K562 (cell line): ENCODE data around the gene GABPB2. TPM values are rescaled to one million over a fixed set of nuclear protein-coding genes. Genes with fewer than 3 reads are reported as not detected.

ENCODE experiments used
- ATAC-seq: fragments of 200-7000 bp; cut with Tn5 transposase; 3 replicates; pipeline ENCODE4 v1.9.1; 2020; ENCODE audit warnings: moderate library complexity
- BruUV-seq: library from RNA; stranded (reverse); fragments of 400-500 nt; replicated peaks from 2 replicates; lab custom pipeline; 2021; lab: Mats Ljungman, UMichigan
- CTCF ChIA-PET: fragments of 300-600 bp; formaldehyde crosslinking; extraction: SDS; loops from one replicate; lab custom pipeline; 2021; ENCODE audit warnings: low intra/inter-chr PET ratio; lab: Yijun Ruan, JAX
- POLR2A ChIA-PET: fragments of 300-600, 350-650 bp; sonication (Branson Sonifier 250); formaldehyde crosslinking; extraction: SDS; loops from one replicate; lab custom pipeline; 2021; ENCODE audit warnings: antibody characterized with exemption, inconsistent platforms; lab: Yijun Ruan, JAX
- DNase-seq, 4 experiments: peaks; one replicate each; pipeline versions ENCODE4 v3.0.0 to v3.0.0-alpha.2; 2011 to 2018; ENCODE audit warnings: low spot score in 3 of 4, mixed read lengths in 3 of 4; ENCODE audit errors: extremely low read depth in 1 of 4
- FAIRE-seq: peaks from 2 replicates; lab custom pipeline; 2011; peaks lifted over from hg19 to GRCh38; lab: Jason Lieb, UNC
- H2AFZ ChIP-seq: 2 replicates; pipeline ENCODE4 v1.6.0; 2011; ENCODE audit warnings: low read depth, low read length, control low read depth, inconsistent platforms
- H3K27ac ChIP-seq: fragments of 200-600 bp; 3 replicates; pipeline ENCODE4 v1.8.0; 2011; ENCODE audit warnings: low read depth, mild to moderate bottlenecking, control low read depth, inconsistent platforms, low read length, moderate library complexity, mixed read lengths; ENCODE audit errors: extremely low read depth
- H3K27me3 ChIP-seq, 2 experiments: fragments of 300-600 bp in 1 of 2; 2 replicates in 1 of 2; 3 replicates in 1 of 2; pipeline versions ENCODE4 v1.6.0 to v1.8.0; 2011; ENCODE audit warnings: inconsistent platforms in 2 of 2, low read length in 2 of 2, mild to moderate bottlenecking in 1 of 2, mixed read lengths in 1 of 2, moderate library complexity in 1 of 2; ENCODE audit not compliant: control insufficient read depth in 2 of 2, insufficient read depth in 2 of 2
- H3K36me3 ChIP-seq: fragments of 300-600 bp; 3 replicates; pipeline ENCODE4 v1.8.0; 2011; ENCODE audit warnings: mild to moderate bottlenecking, low read length, inconsistent platforms; ENCODE audit not compliant: control insufficient read depth, insufficient read depth
- H3K4me1 ChIP-seq, 2 experiments: fragments of 200-600 bp in 1 of 2; replicated peaks in 1 of 2; 2 replicates in 1 of 2; 3 replicates in 1 of 2; pipeline versions ENCODE4 v1.5.1 to v1.8.0; 2011; ENCODE audit warnings: inconsistent platforms in 2 of 2, low read length in 2 of 2, mild to moderate bottlenecking in 1 of 2, mixed read lengths in 1 of 2, moderate library complexity in 1 of 2; ENCODE audit not compliant: control insufficient read depth in 2 of 2, insufficient read depth in 2 of 2
- H3K4me2 ChIP-seq: 2 replicates; pipeline ENCODE4 v1.6.1; 2011; ENCODE audit warnings: low read length, control low read depth, inconsistent platforms, mixed read lengths; ENCODE audit not compliant: insufficient read depth
- H3K4me3 ChIP-seq: fragments of 200-600 bp; sonication (generic), shearing (Covaris generic); 2 replicates; pipeline ENCODE4 v1.5.1; 2016; ENCODE audit warnings: control low read depth, inconsistent platforms
- H3K79me2 ChIP-seq: fragments of 200-600 bp; 3 replicates; pipeline ENCODE4 v1.8.0; 2011; ENCODE audit warnings: low read length, inconsistent platforms; ENCODE audit not compliant: control insufficient read depth, insufficient read depth
- H3K9ac ChIP-seq, 2 experiments: 2 replicates each; pipeline versions ENCODE4 v1.6.0 to v1.6.1; 2011; ENCODE audit warnings: low read depth in 2 of 2, low read length in 2 of 2, control low read depth in 1 of 2, inconsistent platforms in 1 of 2, mild to moderate bottlenecking in 1 of 2, mixed read lengths in 1 of 2; ENCODE audit not compliant: insufficient read depth in 1 of 2
- H3K9me1 ChIP-seq: one replicate; pipeline ENCODE4 v1.6.0; 2011; ENCODE audit warnings: inconsistent platforms, mild to moderate bottlenecking, low read length, moderate library complexity; ENCODE audit not compliant: control insufficient read depth, insufficient read depth
- H3K9me3 ChIP-seq: replicated peaks from 2 replicates; pipeline ENCODE4 v1.5.1; 2011; ENCODE audit warnings: low read depth, low read length, inconsistent platforms; ENCODE audit not compliant: control insufficient read depth, insufficient read depth
- H4K20me1 ChIP-seq: replicated peaks from 2 replicates; pipeline ENCODE4 v1.6.1; 2011; ENCODE audit warnings: low read length, inconsistent platforms, mixed read lengths; ENCODE audit not compliant: control insufficient read depth, insufficient read depth
- LCOR ChIP-seq: sonication (generic); formaldehyde crosslinking; IDR thresholded peaks from 2 replicates; pipeline ENCODE4 v1.8.0; 2022; ENCODE audit warnings: mild to moderate bottlenecking, missing genetic modification reagents
- NCOA1 ChIP-seq: fragments of 450-650 bp; IDR thresholded peaks from 2 replicates; pipeline ENCODE4 v1.6.1; 2016; ENCODE audit warnings: low read depth
- NCOA4 ChIP-seq: fragments of 450-650 bp; IDR thresholded peaks from 2 replicates; pipeline ENCODE4 v1.6.1; 2018; ENCODE audit warnings: mild to moderate bottlenecking; ENCODE audit not compliant: partially characterized antibody
- PYGO2 ChIP-seq: fragments of 450-650 bp; IDR thresholded peaks from 2 replicates; pipeline ENCODE4 v1.6.1; 2016; ENCODE audit warnings: mild to moderate bottlenecking, missing genetic modification characterization, moderate library complexity, missing compliant biosample characterization
- SMARCB1 ChIP-seq: IDR thresholded peaks from 2 replicates; pipeline ENCODE4 v1.6.1; 2011; ENCODE audit warnings: improper control_type of control experiment, low read depth; ENCODE audit not compliant: insufficient read length
- SUPT5H ChIP-seq: fragments of 450-650 bp; IDR thresholded peaks from 2 replicates; pipeline ENCODE4 v1.6.1; 2016
- ZBTB7A ChIP-seq: IDR thresholded peaks from 2 replicates; pipeline ENCODE4 v1.6.1; 2011; ENCODE audit warnings: low read depth, mild to moderate bottlenecking, low read length, moderate library complexity, borderline replicate concordance; ENCODE audit not compliant: control insufficient read depth
- WGBS: fragments of 100-300 bp; shearing (Covaris generic); methylation state at CpG from one replicate; pipeline ENCODE4 v1.1.6; 2016; ENCODE audit warnings: low coverage, mixed read lengths; ENCODE audit not compliant: insufficient coverage; ENCODE audit errors: missing lambda C conversion rate; 5-methylcytosine and 5-hydroxymethylcytosine counted together
- in situ Hi-C: fragments of 300-500 bp; cut with MboI; formaldehyde crosslinking; loops from 4 replicates; pipeline ENCODE4 v1.15.0; 2018; ENCODE audit warnings: inconsistent platforms, mixed read lengths
- intact Hi-C: fragments of 100-400 bp; cut with micrococcal nuclease; formaldehyde crosslinking; loops from 2 replicates; pipeline ENCODE4 v1.14.2; 2022
- polyA plus RNA-seq, 8 experiments: library from polyadenylated mRNA; depleted of rRNA in 4 of 8; stranded (reverse) in 5 of 8; unstranded in 3 of 8; fragments of >200 nt; fragmentation: Nextera tagmentation in 2 of 8; fragmentation: Illumina TruSeq in 1 of 8; extraction: Ambion mirVana in 2 of 8; extraction: Trizol in 1 of 8; gene quantifications; 2 replicates each; pipeline versions ENCODE4 v1.2.1 to v1.2.3, GENCODE V29; 2011 to 2014; ENCODE audit warnings: inconsistent platforms in 1 of 8, missing spikeins in 1 of 8
- total RNA-seq, 7 experiments: library from RNA; depleted of rRNA in 6 of 7; stranded (reverse); fragments of >200 nt in 6 of 7; fragmentation: Illumina TruSeq in 2 of 7; extraction: Trizol in 2 of 7; gene quantifications; 2 replicates each; pipeline versions ENCODE4 v1.2.1 to v1.2.3, GENCODE V29; 2011 to 2021; ENCODE audit warnings: low replicate concordance in 1 of 7
- TF ChIP-seq, protein P1 (sequence below): fragments of 450-650 bp; IDR thresholded peaks from 2 replicates; pipeline ENCODE4 v1.7.0; 2016; ENCODE audit warnings: borderline replicate concordance
- TF ChIP-seq, protein P2 (sequence below): fragments of 250-450 bp; sonication (Bioruptor Pico); IDR thresholded peaks from 2 replicates; pipeline ENCODE4 v1.4.0; 2020; ENCODE audit warnings: mild to moderate bottlenecking, moderate library complexity
- TF ChIP-seq, protein P3 (sequence below): fragments of 200-800 bp; sonication (Bioruptor generic); IDR thresholded peaks from 2 replicates; pipeline ENCODE4 v1.6.1; 2017; ENCODE audit warnings: missing genetic modification characterization, missing compliant biosample characterization
- TF ChIP-seq, protein P4 (sequence below): fragments of 250-450 bp; sonication (Bioruptor Pico); IDR thresholded peaks from 2 replicates; pipeline ENCODE4 v1.4.0; 2020; ENCODE audit warnings: borderline replicate concordance

GABPB2 gene
- total and polyA plus RNA-seq, 9 of the 15 experiments (the other 6 are each of a cell fraction or from before 2014, with no cell fraction given), result 2.2 to 13.3 (median 6.1) TPM

DNA sequence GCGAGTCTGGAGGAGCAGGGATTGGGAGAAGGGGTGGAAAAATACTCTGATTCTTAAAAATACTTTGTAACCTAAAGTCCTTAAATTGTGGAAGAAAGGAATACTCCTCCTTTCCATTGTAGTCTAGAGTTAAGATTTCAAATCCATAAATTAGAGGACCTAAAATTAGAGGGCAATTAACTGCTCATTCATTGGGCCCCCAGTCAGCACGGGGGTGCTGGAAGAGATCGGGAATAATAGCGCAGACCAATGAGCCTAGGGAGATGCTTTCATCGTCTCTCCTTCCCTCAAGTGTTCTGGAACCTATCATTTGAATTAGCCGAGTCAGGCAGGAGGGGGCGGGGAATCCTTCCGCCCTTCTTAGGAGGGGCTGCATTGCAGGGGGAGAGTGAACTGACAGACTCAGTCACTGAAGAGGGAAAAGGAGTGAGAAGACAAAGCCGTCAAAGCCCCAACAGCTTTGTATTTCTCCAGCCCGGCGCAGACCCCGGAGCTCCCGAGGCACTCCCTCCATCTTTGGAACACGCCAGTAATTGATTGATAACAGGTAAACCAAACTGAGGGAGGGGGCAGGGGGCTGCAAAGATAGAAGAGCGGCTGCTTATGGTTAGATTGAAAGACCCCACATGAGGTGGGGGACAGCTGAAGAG, 10.4 kb upstream of the GABPB2 start, which contains the start of gene MLLT11:
MLLT11 (plus strand) TSS at position 391 of the 650 bp plus-strand sequence. CDS start 6,828 bp downstream, outside the sequence.
- BruUV-seq, result no TSS peak
- TF ChIP-seq SMARCB1, result peak; percentile 73
- no peak for TF ChIP-seq LCOR (CRISPR knock-in tag)
- TF ChIP-seq SUPT5H, result peak; percentile 66
- TF ChIP-seq NCOA4, result no peak
- TF ChIP-seq ZBTB7A, result peak; percentile 88
- no peak for TF ChIP-seq PYGO2 (tag)
- TF ChIP-seq, protein P1, sequence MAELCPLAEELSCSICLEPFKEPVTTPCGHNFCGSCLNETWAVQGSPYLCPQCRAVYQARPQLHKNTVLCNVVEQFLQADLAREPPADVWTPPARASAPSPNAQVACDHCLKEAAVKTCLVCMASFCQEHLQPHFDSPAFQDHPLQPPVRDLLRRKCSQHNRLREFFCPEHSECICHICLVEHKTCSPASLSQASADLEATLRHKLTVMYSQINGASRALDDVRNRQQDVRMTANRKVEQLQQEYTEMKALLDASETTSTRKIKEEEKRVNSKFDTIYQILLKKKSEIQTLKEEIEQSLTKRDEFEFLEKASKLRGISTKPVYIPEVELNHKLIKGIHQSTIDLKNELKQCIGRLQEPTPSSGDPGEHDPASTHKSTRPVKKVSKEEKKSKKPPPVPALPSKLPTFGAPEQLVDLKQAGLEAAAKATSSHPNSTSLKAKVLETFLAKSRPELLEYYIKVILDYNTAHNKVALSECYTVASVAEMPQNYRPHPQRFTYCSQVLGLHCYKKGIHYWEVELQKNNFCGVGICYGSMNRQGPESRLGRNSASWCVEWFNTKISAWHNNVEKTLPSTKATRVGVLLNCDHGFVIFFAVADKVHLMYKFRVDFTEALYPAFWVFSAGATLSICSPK, result peak; percentile 65; the same call in 1 of the 2 replicates
- TF ChIP-seq, protein P2, sequence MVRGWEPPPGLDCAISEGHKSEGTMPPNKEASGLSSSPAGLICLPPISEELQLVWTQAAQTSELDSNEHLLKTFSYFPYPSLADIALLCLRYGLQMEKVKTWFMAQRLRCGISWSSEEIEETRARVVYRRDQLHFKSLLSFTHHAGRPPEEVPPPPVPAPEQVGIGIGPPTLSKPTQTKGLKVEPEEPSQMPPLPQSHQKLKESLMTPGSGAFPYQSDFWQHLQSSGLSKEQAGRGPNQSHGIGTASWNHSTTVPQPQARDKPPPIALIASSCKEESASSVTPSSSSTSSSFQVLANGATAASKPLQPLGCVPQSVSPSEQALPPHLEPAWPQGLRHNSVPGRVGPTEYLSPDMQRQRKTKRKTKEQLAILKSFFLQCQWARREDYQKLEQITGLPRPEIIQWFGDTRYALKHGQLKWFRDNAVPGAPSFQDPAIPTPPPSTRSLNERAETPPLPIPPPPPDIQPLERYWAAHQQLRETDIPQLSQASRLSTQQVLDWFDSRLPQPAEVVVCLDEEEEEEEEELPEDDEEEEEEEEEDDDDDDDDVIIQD (CRISPR knock-in tag), result no peak
- peak; percentile 50; the same call in 1 of the 2 replicates for TF ChIP-seq NCOA1
- TF ChIP-seq, protein P3, sequence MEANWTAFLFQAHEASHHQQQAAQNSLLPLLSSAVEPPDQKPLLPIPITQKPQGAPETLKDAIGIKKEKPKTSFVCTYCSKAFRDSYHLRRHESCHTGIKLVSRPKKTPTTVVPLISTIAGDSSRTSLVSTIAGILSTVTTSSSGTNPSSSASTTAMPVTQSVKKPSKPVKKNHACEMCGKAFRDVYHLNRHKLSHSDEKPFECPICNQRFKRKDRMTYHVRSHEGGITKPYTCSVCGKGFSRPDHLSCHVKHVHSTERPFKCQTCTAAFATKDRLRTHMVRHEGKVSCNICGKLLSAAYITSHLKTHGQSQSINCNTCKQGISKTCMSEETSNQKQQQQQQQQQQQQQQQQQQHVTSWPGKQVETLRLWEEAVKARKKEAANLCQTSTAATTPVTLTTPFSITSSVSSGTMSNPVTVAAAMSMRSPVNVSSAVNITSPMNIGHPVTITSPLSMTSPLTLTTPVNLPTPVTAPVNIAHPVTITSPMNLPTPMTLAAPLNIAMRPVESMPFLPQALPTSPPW (CRISPR knock-in tag), result peak; percentile 4; the same call in 1 of the 2 replicates
- TF ChIP-seq, protein P4, sequence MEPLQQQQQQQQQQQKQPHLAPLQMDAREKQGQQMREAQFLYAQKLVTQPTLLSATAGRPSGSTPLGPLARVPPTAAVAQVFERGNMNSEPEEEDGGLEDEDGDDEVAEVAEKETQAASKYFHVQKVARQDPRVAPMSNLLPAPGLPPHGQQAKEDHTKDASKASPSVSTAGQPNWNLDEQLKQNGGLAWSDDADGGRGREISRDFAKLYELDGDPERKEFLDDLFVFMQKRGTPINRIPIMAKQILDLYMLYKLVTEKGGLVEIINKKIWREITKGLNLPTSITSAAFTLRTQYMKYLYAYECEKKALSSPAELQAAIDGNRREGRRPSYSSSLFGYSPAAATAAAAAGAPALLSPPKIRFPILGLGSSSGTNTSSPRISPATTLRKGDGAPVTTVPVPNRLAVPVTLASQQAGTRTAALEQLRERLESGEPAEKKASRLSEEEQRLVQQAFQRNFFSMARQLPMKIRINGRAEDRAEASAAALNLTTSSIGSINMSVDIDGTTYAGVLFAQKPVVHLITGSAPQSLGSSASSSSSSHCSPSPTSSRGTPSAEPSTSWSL (CRISPR knock-in tag), result no peak

More for the DNA sequence above, 10.4 kb upstream of the GABPB2 start, which contains the start of gene MLLT11:
- intact Hi-C loops, result no loop called here
- Histone ChIP-seq H3K4me2 (peak within 1 kb of the TSS; percentile 96), H3K4me3 (peak within 1 kb of the TSS; percentile 95), H3K27ac (peak within 1 kb of the TSS; percentile 91), H3K9ac (peak within 1 kb of the TSS; percentile 92 to 97), H3K27me3 (no peaks in the 10 kb centered on the region), H4K20me1 (no peaks in the 10 kb centered on the region), H3K9me3 (no peaks in the 10 kb centered on the region), H3K36me3 (peaks cover 48% of the 10 kb centered on the region), H3K79me2 (peaks cover 95% of the 10 kb centered on the region), H2AFZ (peak within 1 kb of the TSS; percentile 37), H3K4me1 (peaks cover 37 to 38% of the 10 kb centered on the region in 2 experiments), H3K9me1 (no peaks in the 10 kb centered on the region)
- in situ Hi-C loops, result no loop called here
- 1% methylated on average over 14 of the region's 15 CpGs for WGBS
- peak; percentile 40 to 93 (median 64) for DNase-seq
- POLR2A ChIA-PET, result interaction anchor here (0.6 to 2.0 kb wide), 12 partner anchors 8 to 595 kb away, joined by 3 to 10 read pairs (median 3); partner anchors contain the start of gene C1orf56
- peak; percentile 46 for ATAC-seq
- CTCF ChIA-PET, result interaction anchor here (0.5 to 0.7 kb wide), 2 partner anchors 36 to 499 kb away, joined by 3 read pairs; no protein-coding TSS in a partner anchor
- peak; percentile 71 for FAIRE-seq
